CD4-positive, alpha-beta T cell treated with Interleukin-17A for 1 hour (primary cell): ENCODE results near the gene DDX1.
A peak's percentile ranks its signal among the peaks of the same experiment; 100 is the strongest.
"Not testable (repeated sequence)": the region's sequence is repeated elsewhere in the genome, so short reads cannot be mapped to it uniquely, and the experiment has no call there.

ENCODE experiments used
- DNase-seq: peaks from one replicate; pipeline ENCODE4 v3.0.0-alpha.2; 2020

The DDX1 gene

GRCh38 chr2:15591692-15592463 is at the start of gene DDX1:
TSS of gene DDX1 (plus strand) at chr2:15591868. CDS start at chr2:15591934, 66 bp downstream.
- DNase-seq, result peak; percentile 89

DNA sequence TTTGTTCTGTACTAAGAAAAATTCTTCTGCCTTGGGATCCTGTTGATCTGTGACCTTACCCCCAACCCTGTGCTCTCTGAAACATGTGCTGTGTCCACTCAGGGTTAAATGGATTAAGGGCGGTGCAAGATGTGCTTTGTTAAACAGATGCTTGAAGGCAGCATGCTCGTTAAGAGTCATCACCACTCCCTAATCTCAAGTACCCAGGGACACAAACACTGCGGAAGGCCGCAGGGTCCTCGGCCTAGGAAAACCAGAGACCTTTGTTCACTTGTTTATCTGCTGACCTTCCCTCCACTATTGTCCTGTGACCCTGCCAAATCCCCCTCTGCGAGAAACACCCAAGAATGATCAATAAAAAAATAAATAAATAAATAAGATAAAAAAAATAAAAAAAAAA is 49.4 kb upstream of the DDX1 start:
- not testable (repeated sequence) for DNase-seq

GRCh38 chr2:15543053-15543452 is 48.6 kb upstream of the DDX1 start:
- no peak for DNase-seq

GRCh38 chr2:15543541-15543940 is 48.1 kb upstream of the DDX1 start:
- no peak for DNase-seq

- DNase-seq, result no peak
These were observed 47.4 kb upstream of the DDX1 start for GRCh38 chr2:15544227-15544626.

GRCh38 chr2:15546297-15547098 is 45.2 kb upstream of the DDX1 start:
- DNase-seq, result no peak

DNA sequence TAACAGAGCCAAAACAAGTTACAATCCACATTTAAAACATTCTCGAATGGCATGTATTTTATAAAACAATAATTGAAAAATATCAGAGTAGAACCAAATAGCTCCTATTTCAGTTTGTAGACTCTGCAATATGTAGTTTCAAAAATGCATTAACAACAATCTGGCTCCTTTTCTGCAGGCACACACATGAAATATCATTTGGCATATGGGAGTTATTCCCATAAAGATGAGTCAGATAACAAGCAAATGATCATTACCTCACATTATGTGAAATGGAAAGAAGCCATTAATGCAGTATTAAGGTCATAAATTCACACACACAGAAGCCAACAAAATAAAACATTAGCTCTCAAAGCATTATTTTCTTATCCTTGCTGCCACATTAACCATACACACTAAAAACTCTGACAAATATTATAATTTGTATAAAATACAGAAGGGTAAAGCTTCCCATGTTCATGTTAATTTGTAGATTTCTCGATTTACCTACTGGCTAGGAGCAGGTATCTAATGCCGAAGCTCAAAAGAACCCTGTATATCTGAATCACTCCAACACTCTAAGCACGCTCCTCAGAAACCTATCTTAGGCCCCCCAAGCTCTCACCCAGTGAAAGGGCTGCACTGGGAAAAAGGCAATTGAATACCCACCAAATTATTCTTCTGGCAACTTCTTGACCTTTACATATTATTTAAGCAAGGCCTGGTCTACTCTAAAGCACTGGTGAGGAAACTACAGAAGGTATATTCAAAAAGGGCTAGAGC is 44.4 kb upstream of the DDX1 start:
- DNase-seq, result no peak

DNA sequence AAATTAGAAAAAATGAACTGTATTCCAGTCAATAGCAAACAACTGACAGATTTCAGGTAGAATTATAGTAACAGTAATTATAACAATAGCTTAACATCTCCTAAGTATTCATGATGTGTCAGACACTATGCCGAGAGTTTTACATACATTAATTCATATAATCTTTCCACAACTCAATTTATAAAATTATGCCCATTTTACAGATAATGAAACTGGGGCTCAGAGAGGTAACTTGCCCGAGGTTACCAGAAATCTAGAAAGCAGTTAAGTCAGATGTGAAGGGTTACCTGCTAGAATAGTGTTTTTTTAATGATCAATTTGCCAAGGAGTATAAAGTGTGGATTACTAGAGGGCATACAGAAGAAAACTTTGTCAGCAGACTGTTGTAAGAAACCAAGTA is 42.7 kb upstream of the DDX1 start:
- DNase-seq, result no peak

GRCh38 chr2:15553519-15553918 is 38.1 kb upstream of the DDX1 start:
- no peak for DNase-seq

- DNase-seq, result no peak
These were observed 37.7 kb upstream of the DDX1 start for GRCh38 chr2:15553951-15554350.

- no peak for DNase-seq
These were observed 37.0 kb upstream of the DDX1 start for GRCh38 chr2:15554525-15555218.

DNA sequence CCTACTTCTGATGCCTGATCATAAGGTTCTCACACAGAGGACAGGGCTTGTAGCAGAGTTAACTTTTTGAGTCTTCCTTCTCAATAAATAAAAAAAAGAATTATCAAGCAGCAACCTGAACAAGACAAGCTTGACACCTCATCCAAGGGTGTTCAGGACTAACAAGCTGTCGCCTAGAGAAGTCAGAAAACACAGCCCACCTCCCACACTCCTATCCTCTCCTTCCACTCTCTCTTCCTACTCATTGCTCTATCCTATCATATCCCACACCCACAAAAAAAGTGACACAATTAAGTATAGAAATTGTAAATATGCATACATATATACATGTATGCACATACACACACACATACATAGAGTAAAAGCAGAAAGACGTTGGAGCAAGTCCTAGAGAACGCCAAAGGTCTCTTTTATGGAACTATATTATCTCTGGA is 35.9 kb upstream of the DDX1 start:
- DNase-seq, result no peak

DNA sequence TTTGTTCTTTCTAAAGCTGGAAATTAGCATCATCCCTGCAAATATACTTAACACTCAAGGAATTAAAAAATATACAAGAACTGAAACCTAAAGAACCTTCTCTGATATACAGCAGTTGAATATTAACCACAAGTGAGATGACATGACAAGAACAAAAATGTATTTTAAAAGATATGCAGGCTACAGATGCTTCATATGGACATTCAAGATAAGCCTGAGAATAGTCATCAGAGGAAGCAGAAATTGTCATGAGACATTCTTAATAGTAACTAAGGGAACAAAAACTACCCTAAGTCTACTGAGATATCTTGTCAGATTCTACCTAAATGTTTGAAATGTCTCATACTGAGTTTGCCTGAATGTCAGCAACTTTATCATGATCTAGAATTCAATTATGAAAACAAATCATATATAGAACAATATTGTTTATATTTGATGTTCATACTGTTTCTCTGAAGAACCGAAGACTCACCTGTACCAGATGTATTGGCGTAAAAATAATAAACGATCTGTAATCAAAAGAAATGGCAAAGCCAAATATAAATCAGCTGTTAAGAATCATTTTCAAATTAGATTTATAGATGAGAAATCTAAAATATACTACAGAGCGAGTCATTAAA is 35.2 kb upstream of the DDX1 start:
- no peak for DNase-seq

DNA sequence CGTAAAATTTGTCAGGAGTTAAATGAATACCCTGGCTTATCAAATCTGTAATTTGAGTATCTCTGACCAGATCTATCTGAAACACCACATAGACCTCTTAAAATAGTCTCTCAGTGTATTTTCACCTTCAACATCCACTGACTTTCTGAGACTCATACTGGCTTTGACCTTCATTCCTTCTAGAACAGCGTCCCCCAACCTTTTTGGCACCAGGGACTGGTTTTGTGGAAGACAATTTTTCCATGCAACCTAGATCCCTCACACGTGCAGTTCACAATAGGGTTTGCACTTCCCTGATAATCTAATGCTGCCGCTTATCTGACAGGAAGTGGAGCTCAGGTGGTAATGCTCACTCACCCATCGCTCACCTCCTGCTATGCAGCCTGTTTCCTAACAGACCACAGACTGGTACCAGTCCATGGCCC is 33.8 kb upstream of the DDX1 start:
- no peak for DNase-seq

GRCh38 chr2:15559379-15560139 is 32.1 kb upstream of the DDX1 start:
- DNase-seq, result no peak

DNA sequence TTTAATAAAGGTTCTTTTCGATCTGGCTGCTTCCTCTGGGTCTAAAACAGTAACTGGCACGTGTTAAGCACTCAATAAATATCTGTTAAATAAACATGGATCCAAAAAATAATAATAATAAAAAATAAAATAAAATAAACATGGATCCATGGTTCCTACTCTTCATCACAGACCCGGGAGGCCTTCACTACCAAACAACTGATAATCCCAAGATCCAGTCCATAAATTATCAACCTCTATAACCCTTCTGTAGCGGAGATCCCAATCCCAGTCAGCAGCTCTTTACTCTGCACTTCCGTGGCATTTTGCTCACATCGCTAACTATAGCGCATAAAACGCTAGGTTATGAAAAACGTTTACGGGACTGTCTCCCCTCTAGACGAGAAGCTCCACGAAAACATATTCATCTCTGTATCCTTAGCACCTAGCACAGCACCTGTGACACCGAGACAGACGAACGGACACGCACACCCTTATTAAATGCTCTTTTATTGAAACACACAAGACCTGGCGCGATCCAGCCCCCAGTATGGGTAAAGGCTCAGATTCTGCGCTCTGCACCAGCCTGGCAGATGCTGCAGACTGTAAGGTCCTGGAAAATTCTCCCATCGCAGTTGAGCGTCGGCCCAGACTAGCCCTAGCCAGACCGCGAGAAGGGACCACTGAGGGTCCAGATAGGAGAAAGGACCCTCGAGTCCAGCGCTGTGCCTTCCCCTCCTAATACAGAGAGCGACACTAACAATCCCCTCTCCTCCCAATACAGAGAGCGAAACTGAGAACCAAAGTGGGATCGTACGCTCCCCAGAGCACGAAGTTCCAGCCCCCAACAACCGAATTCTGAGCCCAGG is 31.3 kb upstream of the DDX1 start:
- DNase-seq, result peak; percentile 13

DNA sequence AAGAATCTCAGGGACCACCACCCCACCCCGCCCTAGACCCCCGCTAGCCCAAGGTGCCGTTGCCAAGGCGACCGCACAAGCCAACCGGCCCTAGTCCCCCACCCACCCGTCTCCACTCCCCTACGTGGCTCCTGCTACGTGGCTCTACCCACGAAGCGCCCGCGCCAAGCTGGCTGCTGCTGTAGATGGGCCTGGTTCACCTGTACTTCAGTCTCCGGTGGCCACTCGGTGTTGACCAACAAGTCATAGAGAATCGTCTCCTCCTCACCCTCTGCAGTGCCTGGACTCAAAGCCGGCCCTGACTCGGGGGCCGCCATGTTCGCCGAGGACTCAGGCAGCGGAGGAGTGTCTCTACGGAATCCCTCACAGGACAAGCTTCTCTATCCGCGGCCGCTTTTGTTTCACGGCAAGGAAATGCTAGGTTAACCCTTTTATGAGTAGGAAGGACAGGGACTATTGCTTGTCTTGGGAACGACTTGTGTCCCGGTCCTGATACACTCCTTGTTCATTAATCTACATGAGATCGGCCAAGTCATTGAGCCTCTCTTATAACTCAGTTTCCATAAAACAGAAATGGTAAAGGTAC is 30.6 kb upstream of the DDX1 start, which contains the start of gene NBAS:
TSS of gene NBAS (minus strand) at position 347 of the 586 bp plus-strand sequence. CDS start at position 317, 30 bp downstream.
- DNase-seq, result peak; percentile 88

DNA sequence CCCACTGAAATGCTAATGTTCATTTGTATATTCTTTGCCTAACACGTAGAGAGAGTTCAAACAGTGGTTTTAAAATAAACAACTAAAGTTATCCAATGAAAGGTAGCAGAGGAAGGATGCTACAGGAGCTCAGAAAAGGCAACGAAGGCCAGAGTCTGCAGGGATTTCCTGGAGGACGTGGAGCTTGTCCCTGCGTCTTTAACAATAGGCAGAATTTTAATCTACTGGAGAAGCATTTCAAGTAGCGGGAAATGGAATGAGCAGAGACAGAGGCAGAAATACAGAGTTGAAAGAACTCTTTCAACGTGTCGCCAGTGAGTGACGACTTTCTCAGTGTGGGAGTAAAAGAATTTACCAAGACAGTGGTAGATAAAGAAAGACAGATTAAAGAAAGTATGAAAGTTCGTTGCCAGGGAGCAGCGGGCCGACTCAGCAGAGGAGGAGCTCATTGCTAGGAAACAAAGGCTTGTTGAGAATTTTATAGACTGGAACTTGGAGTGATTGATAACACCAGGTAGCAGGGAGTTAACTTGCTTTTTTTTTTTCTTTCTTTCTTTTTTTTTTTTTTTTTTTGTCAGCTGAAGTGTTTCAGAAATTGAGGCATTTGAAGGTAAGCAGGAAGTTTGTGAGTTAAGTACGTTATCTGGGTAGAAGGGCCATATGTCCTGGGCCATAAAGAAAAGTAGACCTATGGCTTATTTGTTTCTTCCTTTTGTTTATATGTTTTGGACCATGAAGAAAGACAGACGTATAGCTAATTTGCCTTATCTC is 29.9 kb upstream of the DDX1 start:
- DNase-seq, result peak; percentile 37
